Hematopoietic multipotent progenitor cell treated with erythropoietin and hydrocortisone succinate and interleukin-3 and kit ligand, for 17 days (in vitro differentiated cells): ENCODE results near the gene BTBD10.

Experiments
- DNase-seq: peaks from one replicate; pipeline ENCODE4 v3.0.0-alpha.2; 2015; ENCODE audit warnings: low spot score

The BTBD10 gene

DNA sequence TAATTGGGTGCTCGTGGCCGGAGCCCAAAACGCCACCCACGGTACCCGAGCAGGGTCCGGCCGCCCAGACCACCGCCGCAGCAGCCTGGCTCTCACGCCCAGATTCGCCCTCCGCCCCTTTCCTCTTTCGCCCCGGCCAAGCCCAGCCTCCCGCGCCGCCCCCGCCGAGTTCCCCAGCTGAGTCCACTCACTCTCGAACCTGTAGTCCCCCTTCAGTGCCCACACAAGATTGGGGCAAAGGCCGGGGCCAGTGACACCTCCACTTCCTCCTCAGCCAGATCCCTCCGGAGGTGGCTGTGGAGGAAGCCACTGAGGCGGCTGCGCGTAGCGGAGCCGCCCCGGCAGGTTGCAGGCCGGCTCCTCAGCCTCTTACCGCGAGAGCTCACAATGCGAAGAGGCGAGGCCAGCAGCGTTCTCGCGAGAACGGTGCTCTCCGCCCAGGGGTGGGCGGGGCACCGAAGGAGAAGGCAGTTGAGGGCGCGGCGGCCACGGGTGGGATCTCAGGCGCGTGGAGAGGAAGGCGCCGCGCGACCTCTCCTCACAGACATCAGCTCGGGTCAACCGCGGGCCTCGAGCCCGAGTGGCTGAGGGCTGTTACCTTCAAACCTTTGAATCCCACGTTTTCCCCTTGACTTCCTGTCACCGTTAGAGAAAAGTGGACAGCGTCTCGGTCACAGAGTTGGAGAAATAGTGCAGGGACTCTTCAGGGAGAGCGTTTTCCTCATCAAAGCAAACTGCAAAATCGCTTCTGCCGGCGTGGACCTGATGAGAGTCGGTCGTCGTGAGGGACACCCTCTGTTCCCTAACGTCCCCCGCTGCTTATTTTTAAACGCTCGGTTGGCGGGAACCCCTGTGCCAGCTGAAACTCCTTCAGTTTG is at the start of gene BTBD10:
TSS of gene BTBD10 (minus strand) at position 322 of the 878 bp plus-strand sequence. CDS start 18,098 bp downstream, outside the sequence.
- DNase-seq: peak; percentile 90

DNA sequence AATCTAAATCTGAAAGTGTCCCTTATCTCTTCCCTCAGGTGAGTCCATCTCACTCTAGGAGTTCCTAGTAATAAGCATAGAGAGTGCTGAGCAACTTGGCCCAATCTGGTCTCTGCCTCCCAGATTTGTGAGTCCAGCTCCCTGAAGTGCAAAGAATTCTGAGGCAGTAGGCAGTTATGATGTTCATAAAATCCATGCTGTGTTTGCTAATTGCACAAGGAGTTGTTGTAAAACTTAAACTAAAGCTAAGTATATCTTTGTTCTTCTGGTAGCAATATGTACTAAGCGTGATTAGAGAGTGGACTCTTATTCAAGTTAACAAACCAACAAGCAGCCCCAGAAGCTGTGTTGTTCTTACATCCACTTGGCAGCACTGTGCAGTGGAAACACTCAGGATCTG is 40.4 kb upstream of the BTBD10 start:
- DNase-seq: no peak

DNA sequence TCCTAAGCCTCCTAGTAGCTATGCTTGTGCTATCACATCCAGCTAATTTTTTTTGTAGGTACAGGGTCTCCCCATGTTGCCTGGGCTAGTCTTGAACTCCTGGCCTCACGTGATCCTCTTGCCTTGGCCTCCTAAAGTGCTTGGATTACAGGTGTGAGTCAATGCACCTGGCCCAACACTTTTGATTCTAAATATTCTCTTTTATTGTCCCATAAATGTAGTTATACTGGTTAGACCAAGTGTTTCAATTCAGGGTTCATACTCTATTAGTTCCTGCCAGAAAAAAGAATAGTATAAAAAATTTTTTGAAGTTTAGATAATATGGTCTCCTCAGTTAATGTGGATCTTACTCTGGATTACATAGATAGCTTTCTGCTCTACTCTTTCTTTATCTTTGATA is 39.5 kb upstream of the BTBD10 start:
- DNase-seq: no peak

DNA sequence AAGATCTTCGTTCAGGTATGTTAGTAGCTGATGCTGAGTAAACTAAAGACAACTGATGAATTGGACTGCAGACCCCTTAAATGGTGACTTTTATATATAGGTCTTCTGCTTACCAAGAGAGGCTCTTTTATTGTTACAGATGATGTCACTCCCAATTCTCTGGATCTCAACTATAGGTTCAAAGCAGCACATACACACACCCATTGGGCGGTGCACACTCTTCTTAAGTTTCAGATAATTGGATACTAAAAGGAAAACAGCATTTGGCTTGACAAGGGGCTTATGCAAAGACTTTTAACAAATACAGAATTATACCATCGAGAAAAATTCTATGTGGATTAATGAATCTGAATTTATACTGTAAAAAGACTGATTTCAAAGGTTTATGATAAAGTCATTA is 32.9 kb upstream of the BTBD10 start, which contains the start of gene PTH:
TSS of gene PTH (minus strand) at position 69 of the 400 bp plus-strand sequence. CDS start 3,142 bp downstream, outside the sequence.
- no peak for DNase-seq

DNA sequence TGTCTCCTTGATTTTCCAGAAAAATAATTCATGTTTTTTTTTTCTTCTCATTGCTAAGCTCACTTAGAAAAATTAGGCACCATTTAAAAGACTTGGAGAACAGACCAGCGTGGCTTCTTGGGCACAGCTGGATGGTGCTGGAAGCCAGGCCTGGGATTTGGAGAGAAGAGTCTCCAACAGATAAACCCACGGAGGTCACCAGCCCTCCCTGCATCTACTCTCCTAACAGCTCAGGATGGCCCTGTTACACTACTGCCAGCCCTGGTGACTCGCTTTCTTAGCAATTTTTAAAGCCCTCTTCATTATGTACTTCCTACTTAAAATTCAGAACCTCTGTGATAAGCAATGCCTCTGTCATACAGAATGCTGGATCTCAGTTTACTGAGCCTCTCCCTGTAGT is 31.0 kb upstream of the BTBD10 start:
- DNase-seq: no peak

GRCh38 chr11:13487661-13488030 is 24.6 kb upstream of the BTBD10 start:
- DNase-seq: no peak

DNA sequence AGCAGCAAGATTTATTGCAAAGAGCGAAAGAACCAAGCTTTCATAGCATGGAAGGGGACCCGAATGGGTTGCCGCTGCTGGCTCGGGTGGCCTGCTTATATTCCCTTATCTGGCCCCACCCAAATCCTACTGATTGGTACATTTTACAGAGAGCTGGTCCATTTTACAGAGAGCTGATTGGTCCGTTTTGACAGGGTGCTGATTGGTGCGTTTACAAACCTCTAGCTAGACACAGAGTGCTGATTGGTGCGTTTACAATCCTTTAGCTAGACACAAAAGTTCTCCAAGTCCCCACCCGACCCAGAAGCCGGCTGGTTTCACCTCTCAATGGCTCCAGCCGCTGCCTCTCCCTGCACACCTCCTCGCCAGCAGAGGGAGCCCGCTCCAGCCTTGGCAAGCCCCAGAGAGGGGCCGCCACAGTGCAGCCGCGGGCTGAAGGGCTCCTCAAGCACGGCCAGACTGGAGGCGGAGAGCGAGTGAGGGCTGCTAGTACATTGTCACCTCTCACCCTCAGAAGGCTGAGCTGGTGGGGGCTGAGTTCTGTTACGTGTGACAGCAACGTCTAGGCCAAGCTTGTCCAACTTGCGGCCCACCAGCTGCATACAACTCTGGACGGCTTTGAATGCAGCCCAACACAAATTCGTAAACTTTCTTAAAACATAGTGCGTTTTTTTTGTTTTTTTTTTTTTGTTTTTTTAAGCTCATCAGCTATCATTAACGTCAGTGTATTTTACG is 24.1 kb upstream of the BTBD10 start:
- no peak for DNase-seq

DNA sequence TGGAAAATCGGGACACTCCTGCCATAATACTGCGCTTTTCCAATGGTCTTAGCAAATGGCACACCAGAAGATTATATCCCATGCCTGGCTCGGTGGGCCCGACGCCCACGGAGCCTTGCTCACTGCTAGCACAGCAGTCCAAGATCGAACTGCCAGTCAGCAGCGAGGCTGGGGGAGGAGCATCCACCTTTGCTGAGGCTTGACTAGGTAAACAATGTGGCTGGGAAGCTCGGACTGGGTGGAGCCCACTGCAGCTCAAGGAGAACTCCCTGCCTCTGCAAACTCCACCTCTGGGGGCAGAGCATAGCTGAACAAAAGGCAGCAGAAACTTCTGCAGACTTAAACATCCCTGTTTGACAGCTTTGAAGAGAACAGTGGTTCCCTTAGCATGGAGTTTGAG is 17.2 kb upstream of the BTBD10 start:
- no peak for DNase-seq

- DNase-seq: no peak
Observed at GRCh38 chr11:13479688-13480087, 16.7 kb upstream of the BTBD10 start.

DNA sequence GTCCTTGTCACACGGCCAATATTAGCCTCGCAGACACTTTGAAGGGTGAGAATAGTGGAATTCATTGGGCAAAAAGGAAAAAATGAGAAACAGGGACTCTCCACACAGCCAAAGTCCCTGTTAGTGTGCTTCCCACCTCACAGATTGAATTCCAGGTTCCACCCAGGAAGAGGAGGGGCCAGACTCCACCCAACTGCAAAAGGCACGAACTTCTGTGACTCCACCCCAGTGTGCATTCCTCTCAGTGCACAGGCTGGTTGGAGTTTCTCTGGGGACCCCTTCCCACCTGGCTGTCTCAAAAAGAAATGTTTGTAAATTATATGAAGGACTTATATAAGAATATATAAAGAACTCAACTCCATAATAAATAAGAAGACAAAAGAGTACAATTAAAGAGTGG is 12.1 kb upstream of the BTBD10 start:
- DNase-seq: no peak

DNA sequence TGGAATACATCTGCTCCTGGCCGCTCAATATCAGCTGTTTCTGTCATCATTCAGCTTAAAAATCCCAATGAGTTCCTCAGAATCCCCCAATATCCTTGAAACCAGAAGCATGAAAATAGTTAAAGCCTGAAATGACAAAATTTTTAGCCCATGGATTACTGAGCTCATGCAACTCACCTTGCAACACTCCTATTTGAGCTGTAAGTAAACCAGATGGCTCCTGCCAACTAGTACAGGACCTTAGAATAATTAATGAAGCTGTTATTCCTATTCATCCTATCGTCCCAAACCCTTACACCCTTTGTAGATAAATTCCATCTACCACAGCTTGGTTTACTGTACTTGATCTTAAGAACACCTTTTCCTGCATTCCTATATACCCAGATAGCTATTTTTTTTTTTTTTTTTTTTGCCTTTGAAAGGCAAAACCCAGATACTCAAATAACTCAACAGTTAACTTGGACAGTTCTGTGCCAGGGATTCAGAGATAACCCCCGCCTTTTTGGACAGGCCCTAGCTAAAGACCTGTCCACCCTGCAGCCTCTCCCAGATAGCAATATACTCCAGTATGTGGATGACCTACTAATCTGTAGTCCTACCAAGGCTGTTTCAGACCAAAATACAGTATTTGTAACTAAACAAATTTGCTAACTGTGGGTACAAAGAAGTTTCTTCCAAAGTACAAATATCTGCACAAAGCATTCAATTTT is 10.1 kb upstream of the BTBD10 start:
- DNase-seq: no peak

DNA sequence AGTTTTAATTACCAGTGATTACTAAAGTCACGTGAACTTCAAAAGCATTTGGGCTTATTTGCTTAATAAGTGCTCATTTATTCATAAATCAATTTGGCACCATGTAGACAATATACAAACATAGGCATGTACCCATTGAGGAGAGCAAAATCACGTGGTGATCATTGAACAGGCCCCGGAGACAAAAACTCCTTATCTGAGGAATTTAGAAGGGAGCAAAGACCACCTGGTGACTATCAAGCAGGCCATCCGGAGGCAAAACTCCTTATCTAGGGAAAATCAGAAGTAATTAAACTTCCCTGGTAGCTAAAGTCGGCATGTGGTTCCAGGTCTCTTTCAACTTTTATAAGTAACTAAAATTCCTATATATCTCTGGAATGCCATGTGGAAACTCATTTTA is 5.7 kb upstream of the BTBD10 start:
- no peak for DNase-seq

- no peak for DNase-seq
Observed at GRCh38 chr11:13465909-13466371, 2.9 kb upstream of the BTBD10 start.

GRCh38 chr11:13463779-13464290 is 813 bp upstream of the BTBD10 start:
- DNase-seq: no peak

- peak; percentile 10 for DNase-seq
Observed at GRCh38 chr11:13462311-13462900, 616 bp downstream of the BTBD10 start.

GRCh38 chr11:13461291-13461690 is 1.7 kb downstream of the BTBD10 start:
- no peak for DNase-seq

GRCh38 chr11:13450832-13451397 is 12.1 kb downstream of the BTBD10 start:
- no peak for DNase-seq

GRCh38 chr11:13449522-13449921 is 13.5 kb downstream of the BTBD10 start:
- DNase-seq: no peak

- DNase-seq: no peak
Observed at GRCh38 chr11:13448876-13449275, 14.1 kb downstream of the BTBD10 start.

- DNase-seq: no peak
Observed at GRCh38 chr11:13446444-13446843, 16.6 kb downstream of the BTBD10 start.

- DNase-seq: no peak
Observed at GRCh38 chr11:13445588-13445987, 17.4 kb downstream of the BTBD10 start.
